ENCODE results near the gene CLK2. TPM values are rescaled to one million over a fixed set of nuclear protein-coding genes. Genes with fewer than 3 reads are reported as not detected.

The CLK2 gene
- total and polyA plus RNA-seq, 2 of the 8 experiments (the other 6 are each of a cell fraction or from before 2014, with no cell fraction given) = 62.2 to 76.0 TPM

DNA sequence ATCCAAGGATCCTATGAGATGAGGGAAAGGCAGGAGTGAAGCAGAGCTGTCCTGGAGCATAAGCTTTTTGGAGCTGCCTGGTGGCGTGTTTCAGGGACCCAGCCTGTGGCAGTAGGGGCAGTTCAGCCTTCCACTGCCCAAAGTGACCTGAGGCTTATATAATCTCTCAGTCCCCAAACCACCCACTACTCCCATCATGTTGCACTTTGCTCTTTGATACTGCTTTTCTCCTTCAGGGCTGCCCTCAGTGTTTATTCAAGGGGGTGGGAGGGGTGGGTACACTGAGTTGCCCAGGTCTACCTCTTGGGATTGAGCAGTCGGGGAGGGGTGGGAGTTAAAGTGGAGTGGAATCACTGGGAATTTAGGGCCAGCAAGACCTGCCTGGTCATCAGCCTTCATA, 13.2 kb upstream of the CLK2 start:
- CTCF ChIA-PET (ENCODE audit: partially characterized antibody) = interaction anchor here (0.6 to 2.1 kb wide), 5 partner anchors 9 to 109 kb away, joined by 3 to 7 read pairs (median 3); no protein-coding TSS in a partner anchor
- Histone ChIP-seq H4K5ac (ENCODE audit: insufficient read length, low read depth, low read length) (no peak overlapping the region), H3K9me3 (ENCODE audit: insufficient read depth in 2 of 2, low read depth in 1 of 2, low read length in 1 of 2) (no peaks in the 10 kb centered on the region), H4K91ac (replicated peaks; ENCODE audit: insufficient read length, low read length) (no peak overlapping the region), H3K4me3 (ENCODE audit: extremely low read depth in 1 of 4, insufficient read depth in 2 of 4, low read depth in 3 of 4, low read length in 4 of 4) (no peak overlapping the region), H3K23me2 (ENCODE audit: low read depth, low read length) (no peaks in the 10 kb centered on the region), H2BK15ac (ENCODE audit: low read length) (no peak overlapping the region), H2BK5ac (ENCODE audit: low read depth, low read length) (no peak overlapping the region), H3K18ac (ENCODE audit: extremely low read depth, low read length) (no peak overlapping the region), H3K9ac (replicated peaks in 1 of 4; ENCODE audit: extremely low read depth in 1 of 4, low read depth in 3 of 4, low read length in 3 of 4) (no peak overlapping the region), H3K14ac (ENCODE audit: insufficient read length) (no peak overlapping the region), H3K4me1 (replicated peaks in 1 of 4; ENCODE audit: control insufficient read depth in 3 of 4, insufficient read depth in 4 of 4, low read length in 3 of 4) (no peaks in the 10 kb centered on the region; a peak in 1 of 7 replicates), H3K36me3 (ENCODE audit: control insufficient read depth in 2 of 4, insufficient read depth in 4 of 4, low read length in 3 of 4) (no peaks in the 10 kb centered on the region; a peak in 1 of 8 replicates), H3K23ac (ENCODE audit: insufficient read length) (no peak overlapping the region), H3K4ac (replicated peaks; ENCODE audit: insufficient read length, low read depth, low read length) (no peak overlapping the region), H4K8ac (ENCODE audit: extremely low read depth, insufficient read depth, low read length) (no peak overlapping the region), H3K27me3 (replicated peaks in 1 of 4; ENCODE audit: control insufficient read depth in 3 of 4, extremely low read depth in 1 of 4, insufficient read depth in 3 of 4, low read length in 3 of 4) (no peaks in the 10 kb centered on the region), H2BK12ac (ENCODE audit: low read depth, low read length) (no peak overlapping the region), H2BK20ac (ENCODE audit: low read length) (no peak overlapping the region), H3K79me2 (ENCODE audit: control insufficient read depth in 1 of 2, insufficient read depth in 2 of 2, low read length in 2 of 2) (no peaks in the 10 kb centered on the region), H3K27ac (ENCODE audit: low read depth, low read length) (no peak overlapping the region), H3K79me1 (ENCODE audit: low read depth, low read length) (no peaks in the 10 kb centered on the region), H2AFZ (ENCODE audit: low read length) (no peak overlapping the region), H2AK5ac (ENCODE audit: low read depth, low read length) (no peak overlapping the region), H3K56ac (replicated peaks; ENCODE audit: insufficient read length, low read depth, low read length) (no peak overlapping the region), H2BK120ac (replicated peaks; ENCODE audit: low read depth, low read length) (no peak overlapping the region), H3K4me2 (ENCODE audit: insufficient read depth in 1 of 2, low read depth in 2 of 2, low read length in 2 of 2) (no peak overlapping the region), H4K20me1 (replicated peaks in 1 of 2; ENCODE audit: control insufficient read depth in 1 of 2, insufficient read depth in 2 of 2, low read length in 2 of 2) (no peaks in the 10 kb centered on the region)
- no peak for DNase-seq (ENCODE audit: low read depth in 1 of 2, low spot score in 2 of 2)
- TF ChIP-seq GTF2F1 (IDR thresholded peaks at IDR 0.05; ENCODE audit: borderline replicate concordance, low read depth, low read length) = no peak
- TF ChIP-seq BCL11A (IDR thresholded peaks at IDR 0.05; ENCODE audit: low read depth in 2 of 2, low read length in 2 of 2) = no peak
- TF ChIP-seq, protein P1, sequence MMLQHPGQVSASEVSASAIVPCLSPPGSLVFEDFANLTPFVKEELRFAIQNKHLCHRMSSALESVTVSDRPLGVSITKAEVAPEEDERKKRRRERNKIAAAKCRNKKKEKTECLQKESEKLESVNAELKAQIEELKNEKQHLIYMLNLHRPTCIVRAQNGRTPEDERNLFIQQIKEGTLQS (IDR thresholded peaks at IDR 0.05; ENCODE audit: insufficient read depth, low read depth, low read length) = no peak
- TF ChIP-seq POLR2AphosphoS5 (IDR thresholded peaks at IDR 0.05; ENCODE audit: low read depth, low read length) = no peak
- POLR2A ChIA-PET (ENCODE audit: partially characterized antibody) = interaction anchor here (1.5 to 2.1 kb wide), 4 partner anchors 11 to 34 kb away, joined by 4 to 7 read pairs (median 6); partner anchors contain the start of genes FDPS and RUSC1
- 96% methylated on average over 2 of the region's 2 CpGs; no CpG with 5 or more reads in 1 of the 2 experiments for WGBS, 2 experiments (ENCODE audit: extremely low coverage in 1 of 2, insufficient coverage in 1 of 2, insufficient read length in 1 of 2, insufficient replicate concordance in 2 of 2, low coverage in 1 of 2, low lambda C conversion rate in 2 of 2, missing lambda C conversion rate in 1 of 2)
- FAIRE-seq = no peak

All from H1 (cell line).